CD4-positive, alpha-beta T cell treated with Interleukin-21 for 1 hour (primary cell): ENCODE data around the gene SBK2.
A peak's percentile ranks its signal among the peaks of the same experiment; 100 is the strongest.
"Not testable (repeated sequence)": the region's sequence is repeated elsewhere in the genome, so short reads cannot be mapped to it uniquely, and the experiment has no call there.

ENCODE experiments used
- DNase-seq: peaks from one replicate; pipeline ENCODE4 v3.0.0-alpha.2; 2020

SBK2 gene

GRCh38 chr19:55535173-55535964 lies 1.6 kb downstream of the SBK2 start:
- no peak for DNase-seq

- DNase-seq, result not testable (repeated sequence)
Observed at GRCh38 chr19:55534280-55534679, 2.7 kb downstream of the SBK2 start.

DNA sequence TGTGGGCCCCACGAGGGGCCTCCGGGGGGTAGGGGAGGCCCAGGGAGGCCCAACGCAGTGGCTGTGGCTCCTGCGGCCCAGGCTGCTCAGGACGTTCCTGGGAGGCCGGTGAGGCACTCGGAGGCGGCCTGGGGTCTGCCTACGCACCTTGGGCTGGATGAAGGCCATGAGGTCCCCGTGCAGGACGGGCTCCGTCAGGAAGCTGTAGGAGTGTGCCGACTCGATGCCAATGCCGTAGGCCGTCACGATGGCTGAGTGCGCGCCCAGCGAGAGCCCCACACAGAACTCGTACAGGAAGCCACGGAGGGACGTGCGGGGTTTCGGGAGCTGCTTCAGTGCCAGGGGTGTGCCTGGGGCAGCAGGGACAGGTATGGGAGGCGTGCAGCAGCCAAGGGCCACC lies 5.9 kb downstream of the SBK2 start:
- no peak for DNase-seq

- no peak for DNase-seq
Observed at GRCh38 chr19:55529636-55530234, 7.2 kb downstream of the SBK2 start.

GRCh38 chr19:55528030-55528803 lies 8.7 kb downstream of the SBK2 start:
- DNase-seq, result no peak

DNA sequence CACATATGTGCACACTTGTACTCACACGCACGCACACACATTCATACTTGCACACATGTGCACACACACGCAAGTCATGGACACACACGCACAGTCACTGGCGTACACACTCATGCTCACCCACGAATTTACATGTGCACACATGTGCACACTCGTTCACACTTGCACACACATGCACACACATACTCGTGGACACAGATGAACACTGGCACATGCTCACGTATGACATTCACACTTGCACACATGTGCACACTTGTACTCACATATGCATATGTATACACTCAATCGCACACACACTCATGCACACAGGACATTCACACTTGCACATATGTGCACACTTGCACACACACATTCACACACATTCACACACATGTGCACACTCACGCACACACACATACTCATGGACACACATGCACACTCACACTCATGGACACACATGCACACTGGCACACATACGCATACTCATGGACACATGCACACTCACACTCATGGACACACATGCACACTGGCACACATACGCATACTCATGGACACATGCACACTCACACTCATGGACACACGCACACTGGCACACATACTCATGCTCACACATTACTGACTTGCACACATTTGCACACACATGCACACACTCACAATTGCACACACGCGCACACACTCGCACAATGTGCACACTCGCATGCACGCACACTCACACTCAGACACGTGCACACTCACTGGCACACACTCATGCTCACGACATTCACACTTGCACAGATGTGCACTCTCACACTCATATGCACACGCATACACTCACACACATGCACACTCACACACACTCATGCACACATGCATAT lies 9.5 kb downstream of the SBK2 start:
- no peak for DNase-seq

- no peak for DNase-seq
Observed at GRCh38 chr19:55526216-55527196, 10.4 kb downstream of the SBK2 start.

DNA sequence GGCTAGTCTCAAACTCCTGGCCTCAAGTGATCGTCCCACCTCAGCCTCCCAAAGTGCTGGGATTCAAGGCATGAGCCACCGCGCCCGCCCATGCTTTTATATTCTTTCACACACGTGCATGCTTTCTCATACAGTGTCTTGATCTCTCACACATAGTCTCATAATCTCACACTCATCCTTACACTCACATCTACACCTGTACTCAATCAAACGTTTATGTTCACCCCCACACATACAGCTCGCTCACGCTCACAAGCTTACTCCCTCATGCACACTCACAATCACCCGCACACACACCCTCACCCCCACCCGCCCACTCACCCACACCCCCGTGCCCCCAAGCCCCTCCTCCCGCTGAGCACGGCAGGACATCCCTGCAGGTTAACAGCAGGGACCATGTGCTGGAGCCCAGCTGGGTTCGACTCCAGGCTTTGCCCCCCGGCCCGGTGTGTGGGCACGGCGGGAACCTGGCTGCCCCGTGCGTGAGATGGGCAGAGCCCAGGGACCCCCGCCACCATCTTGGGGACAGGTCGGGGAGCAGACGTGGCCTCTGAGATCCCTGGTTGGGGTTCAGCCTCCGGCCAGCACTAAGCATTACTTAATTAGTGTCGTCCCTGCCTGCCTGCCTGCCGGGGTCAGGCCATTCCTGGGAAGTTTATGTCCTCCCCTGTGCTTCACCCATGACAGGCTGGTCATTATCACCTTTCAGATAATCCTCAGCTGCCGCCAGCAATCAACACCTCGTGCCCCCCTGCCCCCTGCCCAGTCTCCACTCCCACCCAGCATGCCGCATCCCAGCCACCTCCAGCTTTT lies 11.4 kb downstream of the SBK2 start:
- DNase-seq, result no peak

DNA sequence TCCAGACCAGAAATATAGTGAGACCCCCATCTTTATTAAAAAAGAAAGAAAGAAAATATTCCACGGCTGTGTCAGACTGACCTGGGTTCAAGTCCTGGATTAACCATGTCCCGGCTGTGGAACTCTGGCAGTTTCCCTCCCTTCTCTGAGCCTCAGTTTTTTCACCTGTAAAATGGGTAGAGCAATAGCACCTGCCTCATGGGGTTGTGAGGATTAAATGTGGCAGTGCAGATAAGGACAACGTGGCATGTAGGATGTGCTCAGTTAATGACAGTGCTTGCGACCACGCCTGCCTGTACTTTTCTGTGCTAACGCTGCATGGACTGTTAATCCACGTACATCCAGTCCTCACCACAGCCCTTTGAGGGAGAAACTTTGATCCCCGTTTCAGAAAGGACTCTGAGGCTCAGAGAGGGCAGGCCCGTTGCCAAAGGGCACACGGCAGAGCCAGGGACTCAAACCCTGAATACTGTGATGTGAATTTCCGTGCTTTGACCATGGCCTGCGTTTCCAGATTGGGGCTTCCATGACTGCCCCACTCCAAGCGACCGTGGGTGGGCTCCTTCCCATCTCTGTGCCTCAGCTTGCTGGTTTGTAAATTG lies 16.1 kb downstream of the SBK2 start:
- no peak for DNase-seq

DNA sequence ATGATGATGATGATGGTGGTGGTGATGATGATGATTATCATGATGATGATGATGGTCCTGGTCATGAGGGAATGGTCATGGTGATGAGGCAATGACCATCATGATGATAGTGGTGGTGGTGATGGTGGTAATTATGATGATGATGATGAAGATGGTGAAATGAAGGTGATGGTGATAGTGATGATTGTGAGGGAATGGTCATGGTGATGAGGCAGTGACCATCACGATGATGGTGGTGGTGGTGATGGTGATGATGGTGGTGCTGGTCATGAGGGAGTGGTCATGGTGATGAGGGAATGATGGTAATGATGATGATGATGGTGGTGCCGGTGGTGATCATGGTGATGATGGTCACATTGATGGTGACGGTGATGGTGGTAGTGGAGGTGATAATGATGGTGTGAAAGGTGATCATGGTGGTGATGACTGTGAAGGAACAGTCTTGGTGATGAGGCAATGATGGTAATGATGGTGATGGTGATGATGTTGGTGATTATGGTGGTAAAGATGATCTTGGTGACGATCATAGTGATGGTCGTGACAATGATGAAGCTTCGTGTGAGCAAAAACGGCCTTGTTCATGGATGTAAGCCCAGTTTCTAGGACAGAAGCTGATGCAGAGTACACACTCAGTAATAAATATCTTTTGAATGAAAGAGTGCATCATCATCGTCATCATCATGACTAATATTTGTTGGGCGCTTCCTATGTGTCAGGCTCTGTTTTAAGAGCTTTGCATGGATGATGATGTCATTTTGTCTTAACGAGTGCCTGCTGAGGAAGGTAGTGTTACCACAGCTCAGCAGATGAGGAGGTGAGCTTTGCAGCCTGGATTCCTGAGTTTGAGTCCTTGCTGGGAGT lies 17.3 kb downstream of the SBK2 start:
- DNase-seq, result no peak

DNA sequence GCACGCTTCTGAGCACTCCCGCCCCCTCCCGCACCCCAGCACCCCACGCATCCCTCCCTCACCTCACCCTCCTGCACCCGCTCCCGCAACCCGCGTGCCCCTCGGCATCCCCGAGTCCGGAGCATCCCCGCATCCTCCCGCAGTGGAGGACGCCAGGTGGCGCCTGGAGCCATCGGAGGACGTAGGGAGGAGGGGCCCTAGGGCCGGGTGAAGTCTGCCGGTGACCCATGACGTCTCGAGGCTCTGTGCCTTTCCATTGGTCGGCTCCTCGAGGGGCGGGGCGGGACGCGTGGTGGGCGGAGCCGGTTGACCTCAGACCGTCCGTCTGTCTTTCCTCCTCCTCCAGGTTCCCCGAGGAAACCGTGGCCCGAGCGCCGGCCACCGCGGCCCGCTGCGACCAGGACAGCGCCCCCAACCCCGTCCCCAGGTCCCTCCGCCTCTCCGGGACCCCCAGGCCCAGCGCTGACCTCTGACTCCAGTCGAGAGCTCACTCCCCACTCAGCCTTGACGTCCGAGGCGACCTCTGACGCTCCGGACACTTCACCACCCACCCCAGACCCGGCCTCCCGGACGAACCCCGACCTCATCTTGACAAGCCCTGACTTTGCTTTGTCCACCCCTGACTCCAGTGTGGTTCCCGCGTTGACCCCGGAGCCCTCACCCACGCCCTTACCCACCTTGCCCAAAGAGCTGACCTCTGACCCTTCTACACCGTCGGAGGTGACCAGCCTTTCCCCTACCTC lies 19.9 kb downstream of the SBK2 start:
- DNase-seq, result peak; percentile 93

GRCh38 chr19:55508120-55508519 lies 28.8 kb downstream of the SBK2 start:
- DNase-seq, result no peak

GRCh38 chr19:55504981-55505380 lies 32.0 kb downstream of the SBK2 start:
- DNase-seq, result no peak

- DNase-seq, result no peak
Observed at GRCh38 chr19:55504252-55504603, 32.7 kb downstream of the SBK2 start.

DNA sequence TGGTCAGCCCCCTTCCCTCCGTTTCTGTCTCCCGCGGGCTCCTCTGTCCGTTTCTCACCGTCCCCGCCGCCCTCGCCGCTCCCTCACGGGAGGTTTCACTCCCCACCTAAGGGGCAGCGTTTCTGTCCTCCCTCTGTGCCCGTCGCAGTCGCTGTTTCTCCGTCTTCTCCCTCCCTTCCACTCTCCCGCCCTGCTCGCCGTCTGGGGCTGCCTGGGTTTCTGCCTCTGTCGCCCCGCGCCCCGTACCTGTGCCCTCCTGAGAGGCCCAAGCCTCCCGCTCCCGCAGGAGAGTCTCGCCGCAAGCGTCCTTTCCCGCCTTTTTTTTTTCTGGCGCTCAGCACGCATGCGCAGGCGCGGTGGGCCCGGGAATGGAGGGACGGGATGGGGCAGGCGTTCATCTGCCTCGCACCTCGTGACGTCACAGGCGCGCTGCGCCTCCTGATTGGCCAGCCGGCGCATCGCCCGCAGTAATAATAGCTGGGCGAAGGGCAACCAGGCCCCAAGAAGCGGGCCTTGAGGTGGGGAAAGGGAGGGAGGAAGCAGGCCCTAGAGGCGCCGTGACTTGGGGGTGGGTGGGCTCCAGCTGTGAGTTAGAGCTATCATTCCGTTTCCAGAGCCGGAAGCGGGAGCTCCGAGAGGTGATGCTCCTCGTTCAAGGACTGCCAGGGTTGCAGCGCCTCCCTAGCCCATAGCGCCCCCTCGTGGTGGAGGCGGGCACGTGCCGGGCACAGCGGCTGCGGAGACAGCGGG lies 33.3 kb downstream of the SBK2 start:
- peak; percentile 92 for DNase-seq

DNA sequence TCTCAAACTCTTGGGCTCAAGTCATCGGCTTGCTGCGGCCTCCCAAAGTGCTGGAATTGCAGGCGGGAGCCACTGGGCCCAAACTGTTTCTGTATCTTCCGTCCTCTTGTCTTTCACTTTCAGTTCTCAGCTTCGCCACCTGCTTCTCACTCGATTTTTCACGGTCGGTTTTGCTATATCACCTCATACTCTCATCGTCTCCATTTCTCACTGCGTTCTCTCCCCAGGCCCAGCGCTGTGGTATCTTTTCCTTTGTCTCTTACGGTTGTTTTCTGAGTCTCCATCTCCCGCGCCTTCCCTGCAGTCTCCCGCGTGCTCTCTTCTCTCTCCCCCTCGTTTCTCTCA lies 33.8 kb downstream of the SBK2 start:
- no peak for DNase-seq

DNA sequence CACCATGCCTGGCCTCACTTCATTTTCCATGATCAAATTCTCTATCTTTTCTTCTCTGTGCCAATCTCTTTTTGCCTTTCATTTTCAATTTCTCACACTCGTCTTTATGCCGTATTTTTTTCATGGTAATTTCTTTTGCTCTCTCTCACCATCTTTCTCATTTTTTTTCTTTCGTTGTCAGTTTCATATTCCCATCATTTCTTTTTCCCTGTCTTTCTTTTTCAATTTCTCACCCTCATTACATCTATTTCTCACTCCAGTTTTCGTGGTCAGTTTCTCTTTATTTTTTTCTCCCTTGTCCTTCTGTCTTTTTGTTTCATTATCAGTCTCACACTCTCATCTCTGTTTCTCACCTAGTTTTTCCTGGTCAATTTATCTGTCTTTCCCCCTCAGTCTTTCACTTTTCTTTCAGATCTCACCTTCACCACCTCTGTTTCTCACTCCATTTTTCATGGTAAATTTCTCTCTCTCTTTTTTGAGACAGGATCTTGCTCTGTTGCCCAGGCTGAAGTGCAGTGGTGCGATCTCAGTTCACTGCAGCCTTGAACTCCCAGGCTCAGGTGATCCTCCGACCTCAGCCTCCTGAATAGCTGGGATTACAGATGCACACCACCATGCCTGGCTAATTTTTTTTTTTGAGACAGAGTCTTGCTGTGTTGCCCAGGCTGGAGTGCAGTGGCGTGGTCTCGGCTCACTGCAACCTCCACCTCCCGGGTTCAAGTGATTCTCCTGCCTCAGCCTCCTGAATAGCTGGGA lies 34.6 kb downstream of the SBK2 start:
- DNase-seq, result no peak
